ENCODE results near the gene POLD4. TPM values are rescaled to one million over a fixed set of nuclear protein-coding genes. Genes with fewer than 3 reads are reported as not detected.

POLD4 gene
- total RNA-seq, 1 experiment from 2014 or later, result 44.2 TPM

- no peaks in the 10 kb centered on the region; a peak in 1 of 4 replicates for H3K36me3 ChIP-seq (ENCODE audit: control insufficient read depth in 1 of 2, insufficient read depth in 2 of 2, low read length in 2 of 2)
- peak overlapping the region; percentile 100; the same call in 1 of the 2 replicates for H3K27ac ChIP-seq (ENCODE audit: low read depth, low read length)
- no peak for DNase-seq (ENCODE audit: low read depth, low spot score)
- peak overlapping the region; percentile 88 for H3K4me2 ChIP-seq (ENCODE audit: low read length)
- H3K4me3 ChIP-seq (replicated peaks in 1 of 2; ENCODE audit: low read depth in 1 of 2, low read length in 2 of 2), result no peak overlapping the region
- peaks cover 25 to 72% of the 10 kb centered on the region in 2 experiments for H3K4me1 ChIP-seq (ENCODE audit: control insufficient read depth in 1 of 2, insufficient read depth in 2 of 2, low read length in 2 of 2)
- intact Hi-C loops (cut with micrococcal nuclease), result loop anchor here (1.0 kb wide), 1 partner anchor 12 kb away; no protein-coding TSS in a partner anchor
- H3K79me2 ChIP-seq (ENCODE audit: insufficient read depth, low read length), result peaks cover 58% of the 10 kb centered on the region
- RAD21 ChIA-PET (ENCODE audit: low non-redundant PET in 1 of 2, low total read pairs in 2 of 2, uncharacterized antibody in 2 of 2, unreplicated experiment in 2 of 2), result interaction anchor here (0.6 to 3.3 kb wide), 3 partner anchors 12 to 74 kb away, joined by 3 to 15 read pairs (median 4); no protein-coding TSS in a partner anchor
- H3K9ac ChIP-seq (ENCODE audit: low read length), result peak overlapping the region; percentile 100; the same call in 1 of the 2 replicates
- POLR2A ChIA-PET, result interaction anchor here (2.0 to 15.1 kb wide), 3 partner anchors 9 to 16 kb away, joined by 7 to 210 read pairs (median 15); partner anchors contain the start of gene POLD4
- no peak for ATAC-seq
- CTCF ChIA-PET, result interaction anchor here (0.7 to 15.5 kb wide), 3 partner anchors 11 to 17 kb away, joined by 3 to 456 read pairs (median 44); partner anchors contain the start of gene POLD4
- H2AFZ ChIP-seq (ENCODE audit: low read depth, low read length, poor library complexity, severe bottlenecking), result no peak overlapping the region
- H3K9me2 ChIP-seq (ENCODE audit: insufficient read depth), result no peaks in the 10 kb centered on the region
- H3K9me3 ChIP-seq (ENCODE audit: control insufficient read depth in 1 of 2, insufficient read depth in 1 of 2, low read depth in 1 of 2, low read length in 2 of 2), result no peaks in the 10 kb centered on the region
- BruUV-seq (replicated peaks), result no TSS peak
- H4K20me1 ChIP-seq (ENCODE audit: insufficient read depth), result no peaks in the 10 kb centered on the region
- TF ChIP-seq POLR2A (IDR thresholded peaks at IDR 0.05; ENCODE audit: borderline replicate concordance, extremely low read depth, insufficient read depth, insufficient read length), result no peak
- TF ChIP-seq SRF (IDR thresholded peaks at IDR 0.05; ENCODE audit: low read depth), result no peak
- TF ChIP-seq TCF7L2 (IDR thresholded peaks at IDR 0.05; ENCODE audit: borderline replicate concordance, extremely low read depth, insufficient read depth, insufficient read length), result no peak
- no peak for TF ChIP-seq JUND (IDR thresholded peaks at IDR 0.05)
- no peak for TF ChIP-seq SP1 (IDR thresholded peaks at IDR 0.05; ENCODE audit: low read depth)
- no peak for TF ChIP-seq ZNF274 (IDR thresholded peaks at IDR 0.05; ENCODE audit: low read depth, low read length)
- TF ChIP-seq EZH2 (IDR thresholded peaks at IDR 0.05), result no peak
- no peak for TF ChIP-seq EGR1 (IDR thresholded peaks at IDR 0.05; ENCODE audit: low read depth)
- TF ChIP-seq REST (IDR thresholded peaks at IDR 0.05; ENCODE audit: low read depth), result no peak
- TF ChIP-seq ATF3 (IDR thresholded peaks at IDR 0.05), result no peak
- no peak for TF ChIP-seq ZFX (IDR thresholded peaks at IDR 0.05)
- no peak for TF ChIP-seq FOSL1 (IDR thresholded peaks at IDR 0.05; ENCODE audit: low read depth)
- TF ChIP-seq POLR2AphosphoS5 (IDR thresholded peaks at IDR 0.05; ENCODE audit: low read depth, low read length), result no peak
- TF ChIP-seq, protein P1, sequence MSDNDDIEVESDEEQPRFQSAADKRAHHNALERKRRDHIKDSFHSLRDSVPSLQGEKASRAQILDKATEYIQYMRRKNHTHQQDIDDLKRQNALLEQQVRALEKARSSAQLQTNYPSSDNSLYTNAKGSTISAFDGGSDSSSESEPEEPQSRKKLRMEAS (IDR thresholded peaks at IDR 0.05), result no peak
- no peak for TF ChIP-seq SIN3A (IDR thresholded peaks at IDR 0.05; ENCODE audit: low read depth)
- TF ChIP-seq, protein P2, sequence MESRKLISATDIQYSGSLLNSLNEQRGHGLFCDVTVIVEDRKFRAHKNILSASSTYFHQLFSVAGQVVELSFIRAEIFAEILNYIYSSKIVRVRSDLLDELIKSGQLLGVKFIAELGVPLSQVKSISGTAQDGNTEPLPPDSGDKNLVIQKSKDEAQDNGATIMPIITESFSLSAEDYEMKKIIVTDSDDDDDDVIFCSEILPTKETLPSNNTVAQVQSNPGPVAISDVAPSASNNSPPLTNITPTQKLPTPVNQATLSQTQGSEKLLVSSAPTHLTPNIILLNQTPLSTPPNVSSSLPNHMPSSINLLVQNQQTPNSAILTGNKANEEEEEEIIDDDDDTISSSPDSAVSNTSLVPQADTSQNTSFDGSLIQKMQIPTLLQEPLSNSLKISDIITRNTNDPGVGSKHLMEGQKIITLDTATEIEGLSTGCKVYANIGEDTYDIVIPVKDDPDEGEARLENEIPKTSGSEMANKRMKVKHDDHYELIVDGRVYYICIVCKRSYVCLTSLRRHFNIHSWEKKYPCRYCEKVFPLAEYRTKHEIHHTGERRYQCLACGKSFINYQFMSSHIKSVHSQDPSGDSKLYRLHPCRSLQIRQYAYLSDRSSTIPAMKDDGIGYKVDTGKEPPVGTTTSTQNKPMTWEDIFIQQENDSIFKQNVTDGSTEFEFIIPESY (IDR thresholded peaks at IDR 0.05; ENCODE audit: extremely low read depth, insufficient replicate concordance, low read length), result no peak
- no peaks in the 10 kb centered on the region for H3K27me3 ChIP-seq (ENCODE audit: insufficient read depth, low read length)
Measured at GRCh38 chr11:67370351-67371076, 17.2 kb upstream of the POLD4 start.
